GM23338 (cell line): Measurements from ENCODE around the gene MSL3B.

ENCODE experiments used
- ATAC-seq: fragments of 200-7000 bp; cut with Tn5 transposase; 3 replicates; pipeline ENCODE4 v1.9.1; 2020
- DNase-seq: peaks from one replicate; pipeline ENCODE4 v3.0.0-alpha.2; 2015; ENCODE audit warnings: low spot score
- H2AFZ ChIP-seq: fragments of 200-600 bp; sonication (generic); 2 replicates; pipeline ENCODE4 v1.8.0; 2016; ENCODE audit warnings: antibody characterized with exemption, mild to moderate bottlenecking, moderate library complexity
- H3F3A ChIP-seq: fragments of 200-600 bp; sonication (generic); replicated peaks from 2 replicates; pipeline ENCODE4 v1.8.0; 2017; ENCODE audit warnings: antibody characterized with exemption, mixed run types, low read depth
- H3K27ac ChIP-seq: fragments of 200-600 bp; sonication (generic); 2 replicates; pipeline ENCODE4 v1.6.1; 2016; ENCODE audit warnings: low read depth
- H3K27me3 ChIP-seq: fragments of 200-600 bp; sonication (generic); 2 replicates; pipeline ENCODE4 v1.8.0; 2016; ENCODE audit warnings: mild to moderate bottlenecking, mixed run types, moderate library complexity; ENCODE audit not compliant: insufficient read depth
- H3K36me3 ChIP-seq: fragments of 200-600 bp; sonication (generic); 2 replicates; pipeline ENCODE4 v1.8.0; 2016; ENCODE audit warnings: mild to moderate bottlenecking; ENCODE audit not compliant: insufficient read depth
- H3K4me1 ChIP-seq: fragments of 200-600 bp; sonication (generic); 2 replicates; pipeline ENCODE4 v1.8.0; 2016; ENCODE audit warnings: mild to moderate bottlenecking, moderate library complexity; ENCODE audit not compliant: insufficient read depth
- H3K4me2 ChIP-seq: fragments of 200-600 bp; sonication (generic); 2 replicates; pipeline ENCODE4 v1.7.1; 2017; ENCODE audit warnings: mixed run types
- H3K4me3 ChIP-seq: fragments of 200-600 bp; sonication (generic); 2 replicates; pipeline ENCODE4 v1.6.1; 2016; ENCODE audit warnings: mixed run types
- H3K79me2 ChIP-seq: fragments of 200-600 bp; sonication (generic); replicated peaks from 2 replicates; pipeline ENCODE4 v1.8.0; 2017; ENCODE audit warnings: mild to moderate bottlenecking; ENCODE audit not compliant: insufficient read depth
- H3K9me2 ChIP-seq: fragments of 200-600 bp; sonication (generic); 2 replicates; pipeline ENCODE4 v1.8.0; 2017; ENCODE audit not compliant: insufficient read depth
- H4K20me1 ChIP-seq: fragments of 200-600 bp; sonication (generic); replicated peaks from 2 replicates; pipeline ENCODE4 v1.8.0; 2017; ENCODE audit warnings: mild to moderate bottlenecking; ENCODE audit not compliant: insufficient read depth
- H3K27ac Mint-ChIP-seq: 2 replicates; pipeline ENCODE4 v1.8.0; 2020; ENCODE audit warnings: inconsistent platforms, mild to moderate bottlenecking, moderate library complexity, mixed read lengths
- H3K27me3 Mint-ChIP-seq: 3 replicates; pipeline ENCODE4 v1.8.0; 2022; ENCODE audit warnings: low read depth, mild to moderate bottlenecking, moderate library complexity, mixed read lengths, inconsistent platforms; ENCODE audit not compliant: insufficient read depth, poor library complexity
- H3K36me3 Mint-ChIP-seq: 3 replicates; pipeline ENCODE4 v1.8.0; 2021; ENCODE audit warnings: low read depth, mild to moderate bottlenecking, inconsistent platforms, moderate library complexity, mixed read lengths
- H3K4me1 Mint-ChIP-seq: 3 replicates; pipeline ENCODE4 v1.8.0; 2020; ENCODE audit warnings: mild to moderate bottlenecking, inconsistent platforms, mixed read lengths
- H3K4me3 Mint-ChIP-seq: 3 replicates; pipeline ENCODE4 v1.8.0; 2021; ENCODE audit warnings: moderate library complexity, mild to moderate bottlenecking, inconsistent platforms, mixed read lengths
- H3K9me3 Mint-ChIP-seq: 3 replicates; pipeline ENCODE4 v1.8.0; 2020; ENCODE audit warnings: moderate library complexity, mild to moderate bottlenecking, inconsistent platforms, mixed read lengths
- CREB1 ChIP-seq: fragments of 250-450 bp; sonication (Bioruptor Pico); IDR thresholded peaks from 2 replicates; pipeline ENCODE4 v1.5.0; 2020; ENCODE audit warnings: low read depth, mild to moderate bottlenecking, moderate library complexity
- CTCF ChIP-seq, 2 experiments: fragments of 200-600 bp in 1 of 2; sonication (generic) in 1 of 2; conservative IDR thresholded peaks; 2 replicates each; pipeline versions ENCODE4 v1.5.1 to v1.6.1; 2016 to 2017; ENCODE audit warnings: antibody characterized with exemption in 2 of 2, low read depth in 2 of 2, mild to moderate bottlenecking in 2 of 2, moderate library complexity in 1 of 2
- JUNB ChIP-seq: IDR thresholded peaks from one replicate; pipeline ENCODE4 v1.6.1; 2016; ENCODE audit warnings: antibody characterized with exemption; ENCODE audit not compliant: unreplicated experiment
- NANOG ChIP-seq: IDR thresholded peaks from 2 replicates; pipeline ENCODE4 v1.6.1; 2016; ENCODE audit warnings: antibody characterized with exemption, borderline replicate concordance
- POLR2AphosphoS5 ChIP-seq: IDR thresholded peaks from 2 replicates; pipeline ENCODE4 v1.6.1; 2016; ENCODE audit warnings: antibody characterized with exemption, low read depth
- REST ChIP-seq: IDR thresholded peaks from one replicate; pipeline ENCODE4 v1.6.1; 2018; ENCODE audit warnings: antibody characterized with exemption; ENCODE audit not compliant: unreplicated experiment
- STAT1 ChIP-seq: IDR thresholded peaks from one replicate; pipeline ENCODE4 v1.6.1; 2016; ENCODE audit warnings: antibody characterized with exemption; ENCODE audit not compliant: unreplicated experiment
- ZNF114 ChIP-seq: fragments of 250-450 bp; sonication (Bioruptor Pico); IDR thresholded peaks from 2 replicates; pipeline ENCODE4 v1.5.0; 2020; ENCODE audit warnings: mild to moderate bottlenecking, moderate library complexity
- ZNF331 ChIP-seq: fragments of 250-450 bp; sonication (Bioruptor Pico); IDR thresholded peaks from 2 replicates; pipeline ENCODE4 v1.5.0; 2020; ENCODE audit warnings: low read depth, mild to moderate bottlenecking, moderate library complexity
- TF ChIP-seq, protein P1 (sequence below): fragments of 250-450 bp; sonication (Bioruptor Pico); IDR thresholded peaks from 2 replicates; pipeline ENCODE4 v1.5.0; 2020; ENCODE audit warnings: mild to moderate bottlenecking, moderate library complexity
- TF ChIP-seq, protein P2 (sequence below): IDR thresholded peaks from 2 replicates; pipeline ENCODE4 v1.6.1; 2016; ENCODE audit warnings: antibody characterized with exemption

Gene MSL3B

DNA sequence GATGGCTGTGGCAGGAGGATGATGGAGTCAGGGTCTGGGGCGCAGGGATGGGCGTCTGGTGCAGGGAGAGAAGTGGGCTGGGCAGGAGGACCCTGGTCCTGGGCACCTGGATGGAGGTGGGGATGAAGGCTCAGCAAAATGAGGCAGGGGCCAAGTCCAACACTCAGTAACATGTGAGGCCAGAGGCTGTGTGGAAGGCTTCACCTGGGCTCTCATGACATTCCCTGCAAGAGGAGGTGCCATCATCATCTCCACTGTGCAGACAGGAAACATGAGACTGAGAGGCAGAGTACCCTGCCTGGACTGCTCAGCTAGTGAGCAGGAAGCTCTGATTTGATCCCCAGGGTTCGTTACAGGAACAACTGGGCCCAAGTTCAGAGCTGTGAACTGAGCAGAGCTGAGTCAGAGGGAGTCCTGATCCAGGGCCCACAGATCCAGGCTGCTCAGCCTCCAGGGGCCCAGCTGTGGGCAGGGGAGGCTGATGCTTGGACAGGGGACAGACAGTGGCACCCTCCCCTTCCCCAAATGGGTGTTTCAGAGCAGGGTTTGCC is 50.8 kb downstream of the MSL3B start (continued):
- TF ChIP-seq, protein P1, sequence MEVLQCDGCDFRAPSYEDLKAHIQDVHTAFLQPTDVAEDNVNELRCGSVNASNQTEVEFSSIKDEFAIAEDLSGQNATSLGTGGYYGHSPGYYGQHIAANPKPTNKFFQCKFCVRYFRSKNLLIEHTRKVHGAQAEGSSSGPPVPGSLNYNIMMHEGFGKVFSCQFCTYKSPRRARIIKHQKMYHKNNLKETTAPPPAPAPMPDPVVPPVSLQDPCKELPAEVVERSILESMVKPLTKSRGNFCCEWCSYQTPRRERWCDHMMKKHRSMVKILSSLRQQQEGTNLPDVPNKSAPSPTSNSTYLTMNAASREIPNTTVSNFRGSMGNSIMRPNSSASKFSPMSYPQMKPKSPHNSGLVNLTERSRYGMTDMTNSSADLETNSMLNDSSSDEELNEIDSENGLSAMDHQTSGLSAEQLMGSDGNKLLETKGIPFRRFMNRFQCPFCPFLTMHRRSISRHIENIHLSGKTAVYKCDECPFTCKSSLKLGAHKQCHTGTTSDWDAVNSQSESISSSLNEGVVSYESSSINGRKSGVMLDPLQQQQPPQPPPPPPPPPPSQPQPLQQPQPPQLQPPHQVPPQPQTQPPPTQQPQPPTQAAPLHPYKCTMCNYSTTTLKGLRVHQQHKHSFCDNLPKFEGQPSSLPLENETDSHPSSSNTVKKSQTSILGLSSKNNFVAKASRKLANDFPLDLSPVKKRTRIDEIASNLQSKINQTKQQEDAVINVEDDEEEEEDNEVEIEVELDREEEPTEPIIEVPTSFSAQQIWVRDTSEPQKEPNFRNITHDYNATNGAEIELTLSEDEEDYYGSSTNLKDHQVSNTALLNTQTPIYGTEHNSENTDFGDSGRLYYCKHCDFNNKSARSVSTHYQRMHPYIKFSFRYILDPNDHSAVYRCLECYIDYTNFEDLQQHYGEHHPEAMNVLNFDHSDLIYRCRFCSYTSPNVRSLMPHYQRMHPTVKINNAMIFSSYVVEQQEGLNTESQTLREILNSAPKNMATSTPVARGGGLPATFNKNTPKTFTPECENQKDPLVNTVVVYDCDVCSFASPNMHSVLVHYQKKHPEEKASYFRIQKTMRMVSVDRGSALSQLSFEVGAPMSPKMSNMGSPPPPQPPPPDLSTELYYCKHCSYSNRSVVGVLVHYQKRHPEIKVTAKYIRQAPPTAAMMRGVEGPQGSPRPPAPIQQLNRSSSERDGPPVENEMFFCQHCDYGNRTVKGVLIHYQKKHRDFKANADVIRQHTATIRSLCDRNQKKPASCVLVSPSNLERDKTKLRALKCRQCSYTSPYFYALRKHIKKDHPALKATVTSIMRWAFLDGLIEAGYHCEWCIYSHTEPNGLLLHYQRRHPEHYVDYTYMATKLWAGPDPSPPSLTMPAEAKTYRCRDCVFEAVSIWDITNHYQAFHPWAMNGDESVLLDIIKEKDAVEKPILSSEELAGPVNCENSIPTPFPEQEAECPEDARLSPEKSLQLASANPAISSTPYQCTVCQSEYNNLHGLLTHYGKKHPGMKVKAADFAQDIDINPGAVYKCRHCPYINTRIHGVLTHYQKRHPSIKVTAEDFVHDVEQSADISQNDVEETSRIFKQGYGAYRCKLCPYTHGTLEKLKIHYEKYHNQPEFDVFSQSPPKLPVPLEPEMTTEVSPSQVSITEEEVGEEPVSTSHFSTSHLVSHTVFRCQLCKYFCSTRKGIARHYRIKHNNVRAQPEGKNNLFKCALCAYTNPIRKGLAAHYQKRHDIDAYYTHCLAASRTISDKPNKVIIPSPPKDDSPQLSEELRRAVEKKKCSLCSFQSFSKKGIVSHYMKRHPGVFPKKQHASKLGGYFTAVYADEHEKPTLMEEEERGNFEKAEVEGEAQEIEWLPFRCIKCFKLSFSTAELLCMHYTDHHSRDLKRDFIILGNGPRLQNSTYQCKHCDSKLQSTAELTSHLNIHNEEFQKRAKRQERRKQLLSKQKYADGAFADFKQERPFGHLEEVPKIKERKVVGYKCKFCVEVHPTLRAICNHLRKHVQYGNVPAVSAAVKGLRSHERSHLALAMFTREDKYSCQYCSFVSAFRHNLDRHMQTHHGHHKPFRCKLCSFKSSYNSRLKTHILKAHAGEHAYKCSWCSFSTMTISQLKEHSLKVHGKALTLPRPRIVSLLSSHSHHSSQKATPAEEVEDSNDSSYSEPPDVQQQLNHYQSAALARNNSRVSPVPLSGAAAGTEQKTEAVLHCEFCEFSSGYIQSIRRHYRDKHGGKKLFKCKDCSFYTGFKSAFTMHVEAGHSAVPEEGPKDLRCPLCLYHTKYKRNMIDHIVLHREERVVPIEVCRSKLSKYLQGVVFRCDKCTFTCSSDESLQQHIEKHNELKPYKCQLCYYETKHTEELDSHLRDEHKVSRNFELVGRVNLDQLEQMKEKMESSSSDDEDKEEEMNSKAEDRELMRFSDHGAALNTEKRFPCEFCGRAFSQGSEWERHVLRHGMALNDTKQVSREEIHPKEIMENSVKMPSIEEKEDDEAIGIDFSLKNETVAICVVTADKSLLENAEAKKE (CRISPR knock-in tag): no peak
- TF ChIP-seq STAT1: no peak
- TF ChIP-seq, protein P2, sequence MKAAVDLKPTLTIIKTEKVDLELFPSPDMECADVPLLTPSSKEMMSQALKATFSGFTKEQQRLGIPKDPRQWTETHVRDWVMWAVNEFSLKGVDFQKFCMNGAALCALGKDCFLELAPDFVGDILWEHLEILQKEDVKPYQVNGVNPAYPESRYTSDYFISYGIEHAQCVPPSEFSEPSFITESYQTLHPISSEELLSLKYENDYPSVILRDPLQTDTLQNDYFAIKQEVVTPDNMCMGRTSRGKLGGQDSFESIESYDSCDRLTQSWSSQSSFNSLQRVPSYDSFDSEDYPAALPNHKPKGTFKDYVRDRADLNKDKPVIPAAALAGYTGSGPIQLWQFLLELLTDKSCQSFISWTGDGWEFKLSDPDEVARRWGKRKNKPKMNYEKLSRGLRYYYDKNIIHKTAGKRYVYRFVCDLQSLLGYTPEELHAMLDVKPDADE: no peak

DNA sequence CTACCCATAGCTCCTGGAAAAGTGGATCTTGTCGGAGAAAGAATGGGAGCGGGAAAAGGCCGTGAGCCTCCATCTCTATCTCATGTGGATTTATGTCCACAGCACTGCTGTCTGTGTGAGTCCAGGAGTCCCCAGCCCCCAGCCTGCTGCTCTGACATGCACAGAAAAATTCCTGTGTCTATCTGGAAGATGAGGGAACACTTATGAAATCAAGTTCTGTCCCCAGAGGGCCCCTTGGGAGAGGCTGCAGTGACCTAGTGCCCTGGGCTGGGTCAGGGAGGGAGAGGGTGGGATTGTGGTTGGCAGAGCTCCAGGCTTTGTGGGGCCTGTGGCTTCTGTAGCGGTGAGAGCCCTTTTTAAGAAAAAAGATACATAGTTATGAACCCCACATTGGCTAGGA is 51.4 kb downstream of the MSL3B start:
- H3F3A ChIP-seq: no peaks in the 10 kb centered on the region
- peaks cover 11% of the 10 kb centered on the region for H3K27me3 Mint-ChIP-seq
- no peaks in the 10 kb centered on the region for H4K20me1 ChIP-seq
- no peaks in the 10 kb centered on the region for H3K79me2 ChIP-seq
- no peak for DNase-seq
- no peaks in the 10 kb centered on the region for H3K4me1 ChIP-seq
- H3K4me3 Mint-ChIP-seq: no peak overlapping the region
- H3K4me3 ChIP-seq: no peak overlapping the region
- H2AFZ ChIP-seq: no peak overlapping the region
- peaks cover 6% of the 10 kb centered on the region for H3K9me2 ChIP-seq
- H3K9me3 Mint-ChIP-seq: no peaks in the 10 kb centered on the region
- no peaks in the 10 kb centered on the region for H3K36me3 Mint-ChIP-seq
- no peak for ATAC-seq
- no peak overlapping the region for H3K4me2 ChIP-seq
- H3K27ac ChIP-seq: no peak overlapping the region
- H3K36me3 ChIP-seq: no peaks in the 10 kb centered on the region
- H3K4me1 Mint-ChIP-seq: no peaks in the 10 kb centered on the region; the same call in 2 of the 3 replicates
- H3K27me3 ChIP-seq: no peaks in the 10 kb centered on the region
- no peak overlapping the region for H3K27ac Mint-ChIP-seq
- TF ChIP-seq POLR2AphosphoS5 (no peak), STAT1 (no peak), JUNB (no peak), ZNF331 (CRISPR knock-in tag) (no peak), REST (no peak), ZNF114 (no peak), NANOG (no peak), CTCF (conservative IDR thresholded peaks at IDR 0.05; ENCODE audit: low read depth in 2 of 2) (no peak), CREB1 (CRISPR knock-in tag) (no peak)
